Panc1 (cell line): ENCODE measurements around the gene MAP2. TPM values are rescaled to one million over a fixed set of nuclear protein-coding genes. Genes with fewer than 3 reads are reported as not detected.

ENCODE experiments used
- ATAC-seq: fragments of 200-7000 bp; cut with Tn5 transposase; 2 replicates; pipeline ENCODE4 v1.9.1; 2020; ENCODE audit warnings: mild to moderate bottlenecking, moderate library complexity
- BruUV-seq: library from RNA; stranded (reverse); fragments of 400-500 nt; replicated peaks from 2 replicates; lab custom pipeline; 2021; lab: Mats Ljungman, UMichigan
- CTCF ChIA-PET: fragments of 300-600 bp; sonication (Branson Sonifier 250); formaldehyde crosslinking; loops from one replicate; lab custom pipeline; 2022; ENCODE audit warnings: antibody characterized with exemption; lab: Charles Lee
- POLR2A ChIA-PET: fragments of 300-600 bp; sonication (Branson Sonifier 250); formaldehyde crosslinking; loops from one replicate; lab custom pipeline; 2022; ENCODE audit warnings: antibody characterized with exemption; lab: Charles Lee
- DNase-seq: peaks from one replicate; pipeline ENCODE4 v3.0.0-alpha.2; 2010; ENCODE audit warnings: low read depth, low spot score
- H3K27ac ChIP-seq: 2 replicates; pipeline ENCODE4 v1.5.1; 2011; ENCODE audit warnings: mild to moderate bottlenecking, low read length, inconsistent platforms
- H3K27me3 ChIP-seq: fragments of 200-500 bp; sonication (Bioruptor generic); 2 replicates; pipeline ENCODE4 v1.6.0; 2014; ENCODE audit warnings: low read length, inconsistent platforms; ENCODE audit not compliant: control insufficient read depth, insufficient read depth
- H3K36me3 ChIP-seq: fragments of 200-500 bp; sonication (Bioruptor generic); 2 replicates; pipeline ENCODE4 v1.5.1; 2014; ENCODE audit warnings: inconsistent platforms, mild to moderate bottlenecking, low read length, moderate library complexity; ENCODE audit not compliant: control insufficient read depth, insufficient read depth
- H3K4me1 ChIP-seq: 2 replicates; pipeline ENCODE4 v1.5.1; 2011; ENCODE audit warnings: inconsistent platforms, mild to moderate bottlenecking, low read length, moderate library complexity; ENCODE audit not compliant: control insufficient read depth, insufficient read depth
- H3K4me3 ChIP-seq, 2 experiments: 2 replicates each; pipeline ENCODE4 v1.5.1; 2011 to 2012; ENCODE audit warnings: low read depth in 2 of 2, low read length in 2 of 2, mild to moderate bottlenecking in 2 of 2, inconsistent platforms in 1 of 2, moderate library complexity in 1 of 2
- H3K9me3 ChIP-seq: fragments of 200-500 bp; sonication (Bioruptor generic); 2 replicates; pipeline ENCODE4 v1.5.1; 2014; ENCODE audit warnings: low read depth, mild to moderate bottlenecking, inconsistent platforms, low read length, moderate library complexity; ENCODE audit not compliant: control insufficient read depth, insufficient read depth
- CTCF ChIP-seq: fragments of 450-650 bp; IDR thresholded peaks from 2 replicates; pipeline ENCODE4 v1.5.1; 2017; ENCODE audit warnings: mild to moderate bottlenecking
- POLR2AphosphoS5 ChIP-seq: IDR thresholded peaks from 2 replicates; pipeline ENCODE4 v1.6.1; 2012; ENCODE audit warnings: mild to moderate bottlenecking, low read depth, low read length, moderate library complexity
- REST ChIP-seq, 2 experiments: IDR thresholded peaks; 2 replicates each; pipeline ENCODE4 v1.6.1; 2011 to 2012; ENCODE audit warnings: low read depth in 2 of 2, control low read depth in 1 of 2, low read length in 1 of 2, mild to moderate bottlenecking in 1 of 2, moderate library complexity in 1 of 2; ENCODE audit not compliant: insufficient read depth in 1 of 2
- SIN3A ChIP-seq: IDR thresholded peaks from 2 replicates; pipeline ENCODE4 v1.6.1; 2012; ENCODE audit warnings: low read depth, mild to moderate bottlenecking, low read length, moderate library complexity, borderline replicate concordance; ENCODE audit not compliant: insufficient read depth
- TCF7L2 ChIP-seq: IDR thresholded peaks from 2 replicates; pipeline ENCODE4 v1.6.1; 2011; ENCODE audit warnings: mild to moderate bottlenecking, low read depth, low read length, inconsistent platforms
- in situ Hi-C: cut with HindIII; loops from 2 replicates; pipeline ENCODE4 v1.10.0; 2016; ENCODE audit warnings: low sequenced_read_pairs, low pct_unique_long_range_greater_than_20kb
- intact Hi-C: fragments of 100-400 bp; cut with micrococcal nuclease; formaldehyde crosslinking; loops from one replicate; pipeline ENCODE4 v1.10.0; 2022; ENCODE audit not compliant: unreplicated experiment
- total RNA-seq: library from RNA; stranded (reverse); gene quantifications from one replicate; pipeline ENCODE4 v1.2.1, GENCODE V29; 2021; ENCODE audit not compliant: unreplicated experiment

MAP2 gene
- total RNA-seq, 1 experiment from 2014 or later = 44.9 TPM

DNA sequence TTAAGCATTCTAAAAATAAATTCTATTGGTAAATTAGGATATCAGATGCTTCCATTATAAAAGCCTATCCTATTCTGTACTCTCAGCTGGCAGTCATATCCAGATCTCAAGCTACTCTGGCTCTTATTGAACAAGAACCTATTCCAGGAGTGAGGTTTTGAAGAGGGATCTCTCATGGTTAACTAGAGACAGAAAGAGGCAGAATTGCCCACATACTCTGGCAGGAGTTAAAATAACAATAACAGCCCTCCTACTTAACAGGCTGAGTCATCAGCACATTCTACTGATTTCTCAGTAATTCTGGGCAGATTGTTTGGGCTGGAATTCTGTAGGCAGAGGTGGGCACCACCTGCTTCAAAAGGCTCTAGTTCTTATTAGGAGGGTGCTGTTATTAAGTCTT is 205.8 kb downstream of the MAP2 start:
- Histone ChIP-seq H3K27me3 (no peaks in the 10 kb centered on the region), H3K4me1 (no peaks in the 10 kb centered on the region; the same call in 1 of the 2 replicates), H3K36me3 (no peaks in the 10 kb centered on the region), H3K4me3 (no peak overlapping the region), H3K27ac (no peak overlapping the region), H3K9me3 (no peaks in the 10 kb centered on the region)
- ChIA-PET CTCF (no interaction called here), POLR2A (no interaction called here)
- ATAC-seq = no peak
- in situ Hi-C loops (no loop called here), intact Hi-C loops (no loop called here)
- no TSS peak for BruUV-seq
- TF ChIP-seq CTCF (no peak), TCF7L2 (no peak), REST (IDR thresholded peaks at IDR 0.05; ENCODE audit: insufficient read depth in 1 of 2, low read depth in 2 of 2, low read length in 1 of 2) (no peak), SIN3A (no peak), POLR2AphosphoS5 (no peak)
- DNase-seq = no peak

DNA sequence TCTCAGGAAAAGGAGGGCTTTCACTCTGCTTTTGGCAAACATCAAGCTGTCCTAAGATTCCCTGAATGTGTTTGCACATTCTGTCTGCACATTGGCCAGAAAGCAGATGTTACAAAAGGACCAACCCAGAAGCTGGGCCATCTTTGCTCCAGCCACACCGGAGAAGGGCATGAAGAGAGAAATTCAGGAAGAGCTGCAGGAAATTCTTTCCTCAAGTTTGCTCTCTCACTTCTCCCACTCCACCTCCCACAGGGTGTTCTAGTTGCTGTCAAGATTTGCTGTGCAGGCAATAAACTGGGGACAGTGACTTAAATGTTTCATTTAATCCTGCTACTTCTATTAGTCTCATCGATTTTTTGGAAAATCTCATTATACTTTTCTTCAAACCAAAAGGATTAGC is 210.1 kb downstream of the MAP2 start:
- no peak overlapping the region for H3K27ac ChIP-seq
- no peak overlapping the region for H3K4me3 ChIP-seq
- CTCF ChIA-PET = no interaction called here
- no peaks in the 10 kb centered on the region for H3K27me3 ChIP-seq
- no TSS peak for BruUV-seq
- in situ Hi-C loops = no loop called here
- no peak for ATAC-seq
- H3K4me1 ChIP-seq = peaks cover 10% of the 10 kb centered on the region
- POLR2A ChIA-PET = no interaction called here
- intact Hi-C loops = no loop called here
- no peaks in the 10 kb centered on the region for H3K9me3 ChIP-seq
- no peaks in the 10 kb centered on the region for H3K36me3 ChIP-seq
- DNase-seq = no peak
- TF ChIP-seq REST (IDR thresholded peaks at IDR 0.05; ENCODE audit: insufficient read depth in 1 of 2, low read depth in 2 of 2, low read length in 1 of 2) (no peak), SIN3A (no peak), TCF7L2 (no peak), CTCF (no peak), POLR2AphosphoS5 (no peak)
